Measurements from ENCODE around the gene HMGN4. TPM values are rescaled to one million over a fixed set of nuclear protein-coding genes. Genes with fewer than 3 reads are reported as not detected.

The HMGN4 gene
- polyA plus RNA-seq, 3 donors = 28.1 to 116 (median 91.3) TPM

DNA sequence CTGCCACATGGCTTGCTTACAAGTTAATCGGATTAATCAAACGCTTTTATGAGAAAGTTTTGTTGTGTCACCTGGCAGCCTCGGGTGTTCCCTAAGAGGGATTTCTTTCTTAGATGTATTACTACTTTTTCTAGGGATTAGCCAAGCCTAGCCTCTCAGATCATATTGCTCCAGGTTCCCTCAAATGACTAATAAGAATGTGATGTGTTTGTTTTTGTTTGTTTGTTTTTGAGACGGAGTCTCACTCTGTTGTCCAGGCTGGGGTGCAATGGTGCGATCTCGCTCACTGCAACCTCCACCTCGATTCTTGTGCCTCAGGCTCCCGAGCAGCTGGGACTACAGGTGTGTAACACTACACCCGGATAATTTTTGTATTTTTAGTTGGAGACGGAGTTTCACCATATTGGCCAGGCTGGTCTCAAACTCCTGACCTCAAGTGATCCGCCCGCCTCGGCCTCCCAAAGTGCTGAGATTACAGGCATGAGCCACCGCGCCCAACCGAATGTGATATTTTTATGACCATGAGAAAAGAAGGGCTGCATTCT, 977 bp downstream of the HMGN4 start:
- Histone ChIP-seq H3K9ac (ENCODE audit: insufficient read depth, low read length, poor library complexity, severe bottlenecking) (peak overlapping the region; percentile 86), H3K4me1 (ENCODE audit: control insufficient read depth in 1 of 2, insufficient read depth in 2 of 2, low read length in 2 of 2) (peaks cover 20 to 31% of the 10 kb centered on the region in 2 donors), H3K36me3 (replicated peaks in 1 of 2; ENCODE audit: control insufficient read depth in 1 of 2, insufficient read depth in 2 of 2, low read length in 2 of 2) (peaks cover 0 to 9% of the 10 kb centered on the region in 2 donors), H4K20me1 (ENCODE audit: insufficient read depth, low read length) (no peaks in the 10 kb centered on the region), H3K79me2 (ENCODE audit: insufficient read depth, low read length) (peaks cover 58% of the 10 kb centered on the region), H3K4me2 (replicated peaks; ENCODE audit: extremely low read depth, low read length, poor library complexity, severe bottlenecking) (peak overlapping the region; percentile 95), H3K27me3 (ENCODE audit: control insufficient read depth in 2 of 2, insufficient read depth in 2 of 2, low read length in 2 of 2) (no peaks in the 10 kb centered on the region), H3K4me3 (replicated peaks in 1 of 3; ENCODE audit: low read depth in 2 of 3, low read length in 3 of 3) (peak overlapping the region; percentile 62 to 96 (median 89)), H3K27ac (ENCODE audit: low read depth in 1 of 2, low read length in 2 of 2) (peak overlapping the region in 1 of 2 donors; percentile 96), H3K9me3 (replicated peaks in 1 of 2; ENCODE audit: control insufficient read depth in 1 of 2, insufficient read depth in 1 of 2, low read length in 2 of 2) (no peaks in the 10 kb centered on the region), H2AFZ (ENCODE audit: insufficient read depth, low read depth, low read length, poor library complexity, severe bottlenecking) (peak overlapping the region; percentile 98)
- no peak for DNase-seq
- Mint-ChIP-seq H3K27me3 (ENCODE audit: low read depth in 3 of 3) (no peaks in the 10 kb centered on the region), H3K4me3 (peak overlapping the region; percentile 88 to 98), H3K9me3 (no peaks in the 10 kb centered on the region), H3K4me1 (peaks cover 32% of the 10 kb centered on the region), H3K36me3 (peaks cover 19 to 21% of the 10 kb centered on the region in 2 donors), H3K27ac (peak overlapping the region in 6 of 7 donors; percentile 96 to 98 (median 98))
- intact Hi-C loops (cut with micrococcal nuclease) = loop anchor here (2.0 to 10.0 kb wide), 5 partner anchors 14 to 1546 kb away; partner anchors contain the start of gene ZNF165 (in 1 of the 2)
- WGBS (ENCODE audit: insufficient coverage) = 100% methylated on average over 5 of the region's 16 CpGs
- TF ChIP-seq, protein P1, sequence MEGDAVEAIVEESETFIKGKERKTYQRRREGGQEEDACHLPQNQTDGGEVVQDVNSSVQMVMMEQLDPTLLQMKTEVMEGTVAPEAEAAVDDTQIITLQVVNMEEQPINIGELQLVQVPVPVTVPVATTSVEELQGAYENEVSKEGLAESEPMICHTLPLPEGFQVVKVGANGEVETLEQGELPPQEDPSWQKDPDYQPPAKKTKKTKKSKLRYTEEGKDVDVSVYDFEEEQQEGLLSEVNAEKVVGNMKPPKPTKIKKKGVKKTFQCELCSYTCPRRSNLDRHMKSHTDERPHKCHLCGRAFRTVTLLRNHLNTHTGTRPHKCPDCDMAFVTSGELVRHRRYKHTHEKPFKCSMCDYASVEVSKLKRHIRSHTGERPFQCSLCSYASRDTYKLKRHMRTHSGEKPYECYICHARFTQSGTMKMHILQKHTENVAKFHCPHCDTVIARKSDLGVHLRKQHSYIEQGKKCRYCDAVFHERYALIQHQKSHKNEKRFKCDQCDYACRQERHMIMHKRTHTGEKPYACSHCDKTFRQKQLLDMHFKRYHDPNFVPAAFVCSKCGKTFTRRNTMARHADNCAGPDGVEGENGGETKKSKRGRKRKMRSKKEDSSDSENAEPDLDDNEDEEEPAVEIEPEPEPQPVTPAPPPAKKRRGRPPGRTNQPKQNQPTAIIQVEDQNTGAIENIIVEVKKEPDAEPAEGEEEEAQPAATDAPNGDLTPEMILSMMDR (IDR thresholded peaks at IDR 0.05) = no peak

DNA sequence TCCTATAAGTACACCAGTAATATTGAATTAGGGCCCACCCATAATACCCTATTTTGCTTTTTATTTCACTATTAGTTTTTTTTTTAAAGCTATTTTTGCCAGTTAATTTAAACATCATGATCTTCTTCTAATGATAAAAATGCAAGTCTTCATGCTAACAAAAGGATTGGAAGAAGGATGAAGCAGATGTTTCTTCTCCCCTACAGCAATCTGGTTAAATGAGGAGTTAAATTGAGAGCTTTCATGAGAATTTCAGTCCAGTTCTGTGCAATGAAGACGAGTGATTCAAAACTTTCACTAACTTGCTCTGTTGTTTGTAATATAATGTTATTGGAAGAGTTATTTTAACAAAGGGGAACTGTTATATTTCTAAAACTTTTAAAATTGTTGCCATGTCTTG, 3.4 kb downstream of the HMGN4 start:
- no peak overlapping the region for H3K27ac ChIP-seq (ENCODE audit: low read depth in 1 of 2, low read length in 2 of 2)
- H3K27ac Mint-ChIP-seq = peak overlapping the region in 1 of 7 donors; percentile 5
- intact Hi-C loops (cut with micrococcal nuclease) = no loop called here
- no peak overlapping the region for H3K4me3 Mint-ChIP-seq
- peaks cover 24 to 33% of the 10 kb centered on the region in 2 donors for H3K4me1 ChIP-seq (ENCODE audit: control insufficient read depth in 1 of 2, insufficient read depth in 2 of 2, low read length in 2 of 2)
- no peaks in the 10 kb centered on the region for H3K9me3 Mint-ChIP-seq
- no peaks in the 10 kb centered on the region for H3K27me3 ChIP-seq (ENCODE audit: control insufficient read depth in 2 of 2, insufficient read depth in 2 of 2, low read length in 2 of 2)
- peaks cover 39% of the 10 kb centered on the region for H3K4me1 Mint-ChIP-seq
- H2AFZ ChIP-seq (ENCODE audit: insufficient read depth, low read depth, low read length, poor library complexity, severe bottlenecking) = no peak overlapping the region
- H3K4me3 ChIP-seq (replicated peaks in 1 of 3; ENCODE audit: low read depth in 2 of 3, low read length in 3 of 3) = no peak overlapping the region
- TF ChIP-seq, protein P1 (IDR thresholded peaks at IDR 0.05) = no peak
- H3K4me2 ChIP-seq (replicated peaks; ENCODE audit: extremely low read depth, low read length, poor library complexity, severe bottlenecking) = no peak overlapping the region
- no peaks in the 10 kb centered on the region for H3K27me3 Mint-ChIP-seq (ENCODE audit: low read depth in 3 of 3)
- H3K9ac ChIP-seq (ENCODE audit: insufficient read depth, low read length, poor library complexity, severe bottlenecking) = no peak overlapping the region
- no peaks in the 10 kb centered on the region for H3K9me3 ChIP-seq (replicated peaks in 1 of 2; ENCODE audit: control insufficient read depth in 1 of 2, insufficient read depth in 1 of 2, low read length in 2 of 2)
- DNase-seq = no peak
- H4K20me1 ChIP-seq (ENCODE audit: insufficient read depth, low read length) = no peaks in the 10 kb centered on the region
- H3K36me3 ChIP-seq (replicated peaks in 1 of 2; ENCODE audit: control insufficient read depth in 1 of 2, insufficient read depth in 2 of 2, low read length in 2 of 2) = peaks cover 6 to 16% of the 10 kb centered on the region in 2 donors
- peaks cover 58% of the 10 kb centered on the region for H3K79me2 ChIP-seq (ENCODE audit: insufficient read depth, low read length)
- WGBS (ENCODE audit: insufficient coverage) = no CpG with 5 or more reads among the region's 1 CpG
- peaks cover 34 to 40% of the 10 kb centered on the region in 2 donors for H3K36me3 Mint-ChIP-seq

All from CD14-positive monocyte (primary cell).